Measurements from ENCODE around the gene SORCS3.

Gene SORCS3

DNA sequence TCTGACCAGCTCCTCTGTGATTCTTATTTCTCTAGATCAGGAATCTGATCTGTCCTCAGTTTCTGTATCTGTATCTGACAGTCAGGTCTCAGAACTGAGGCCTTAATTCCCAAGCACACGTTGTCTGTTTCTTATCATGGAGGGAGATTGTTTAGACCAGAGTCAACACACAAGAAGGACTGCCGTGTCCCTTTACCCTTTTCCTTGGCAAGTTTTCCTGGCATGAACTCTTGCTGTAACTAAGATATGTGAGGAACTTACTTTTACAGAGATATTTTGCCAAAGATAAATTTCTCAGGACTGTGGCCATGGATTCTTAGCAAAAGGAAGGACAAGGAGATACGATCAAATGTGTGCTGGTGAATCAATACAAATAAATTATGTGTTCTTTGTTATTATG lies 181.0 kb downstream of the SORCS3 start:
- TF ChIP-seq, protein P1, sequence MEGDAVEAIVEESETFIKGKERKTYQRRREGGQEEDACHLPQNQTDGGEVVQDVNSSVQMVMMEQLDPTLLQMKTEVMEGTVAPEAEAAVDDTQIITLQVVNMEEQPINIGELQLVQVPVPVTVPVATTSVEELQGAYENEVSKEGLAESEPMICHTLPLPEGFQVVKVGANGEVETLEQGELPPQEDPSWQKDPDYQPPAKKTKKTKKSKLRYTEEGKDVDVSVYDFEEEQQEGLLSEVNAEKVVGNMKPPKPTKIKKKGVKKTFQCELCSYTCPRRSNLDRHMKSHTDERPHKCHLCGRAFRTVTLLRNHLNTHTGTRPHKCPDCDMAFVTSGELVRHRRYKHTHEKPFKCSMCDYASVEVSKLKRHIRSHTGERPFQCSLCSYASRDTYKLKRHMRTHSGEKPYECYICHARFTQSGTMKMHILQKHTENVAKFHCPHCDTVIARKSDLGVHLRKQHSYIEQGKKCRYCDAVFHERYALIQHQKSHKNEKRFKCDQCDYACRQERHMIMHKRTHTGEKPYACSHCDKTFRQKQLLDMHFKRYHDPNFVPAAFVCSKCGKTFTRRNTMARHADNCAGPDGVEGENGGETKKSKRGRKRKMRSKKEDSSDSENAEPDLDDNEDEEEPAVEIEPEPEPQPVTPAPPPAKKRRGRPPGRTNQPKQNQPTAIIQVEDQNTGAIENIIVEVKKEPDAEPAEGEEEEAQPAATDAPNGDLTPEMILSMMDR (IDR thresholded peaks at IDR 0.05; ENCODE audit: low read depth, low read length, missing control alignments): no peak
- no peak for DNase-seq (ENCODE audit: extremely low read depth, low read depth)
- H3K4me3 ChIP-seq (replicated peaks; ENCODE audit: low read depth, low read length): no peak overlapping the region

DNA sequence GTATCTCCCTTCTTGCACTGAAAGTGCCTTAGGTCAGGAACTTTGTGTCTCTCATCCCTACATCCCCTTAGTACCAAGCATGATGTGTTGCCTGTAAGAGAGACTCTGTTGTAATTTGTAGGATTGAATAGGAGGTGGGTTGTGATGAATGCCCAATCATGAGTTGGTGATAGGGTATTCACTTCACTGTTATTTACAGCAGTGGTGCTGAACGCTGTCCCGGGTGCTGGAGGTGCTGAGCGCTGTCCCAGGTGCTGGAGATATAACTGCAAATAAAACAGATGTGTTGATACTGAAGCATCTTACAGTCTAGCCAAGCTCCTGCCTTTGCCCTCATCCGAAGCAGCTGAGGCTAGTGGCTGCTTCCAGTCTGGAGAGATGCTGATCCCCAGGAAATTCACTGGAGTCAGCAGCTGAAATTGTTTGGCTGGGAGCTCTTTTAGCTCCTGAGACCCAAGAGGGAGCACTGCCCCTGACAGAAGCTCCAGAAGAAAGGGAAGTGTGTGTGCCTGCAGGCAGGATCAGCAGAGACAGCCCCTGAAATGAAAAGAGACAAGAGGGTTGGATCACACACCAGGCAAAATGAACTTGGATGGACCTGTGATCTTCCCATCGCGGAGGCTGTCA lies 183.4 kb downstream of the SORCS3 start:
- DNase-seq (ENCODE audit: extremely low read depth, low read depth): peak; percentile 5
- TF ChIP-seq, protein P1 (IDR thresholded peaks at IDR 0.05; ENCODE audit: low read depth, low read length, missing control alignments): no peak
- H3K4me3 ChIP-seq (replicated peaks; ENCODE audit: low read depth, low read length): no peak overlapping the region

DNA sequence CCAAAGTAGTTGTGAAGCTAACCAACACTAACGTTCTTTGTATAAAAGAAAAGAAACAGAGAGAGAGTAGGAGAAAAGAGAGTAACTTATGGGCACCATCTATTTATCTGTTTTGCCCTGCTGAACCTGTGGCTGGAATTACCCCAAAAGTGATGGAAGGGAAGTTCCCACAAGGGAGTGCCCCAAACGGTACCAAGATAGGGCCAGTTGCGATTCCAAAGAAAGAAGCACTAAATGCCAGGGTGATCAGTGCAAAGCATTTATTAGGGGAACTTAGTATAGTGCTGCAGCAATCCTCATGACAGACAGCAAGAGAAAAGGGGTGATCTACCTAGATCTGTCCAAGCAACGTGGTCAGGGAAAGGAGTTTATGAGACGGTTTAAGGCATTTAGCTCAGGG lies 190.2 kb downstream of the SORCS3 start:
- H3K4me3 ChIP-seq (replicated peaks; ENCODE audit: low read depth, low read length): no peak overlapping the region
- TF ChIP-seq, protein P1 (IDR thresholded peaks at IDR 0.05; ENCODE audit: low read depth, low read length, missing control alignments): no peak
- no peak for DNase-seq (ENCODE audit: extremely low read depth, low read depth)

DNA sequence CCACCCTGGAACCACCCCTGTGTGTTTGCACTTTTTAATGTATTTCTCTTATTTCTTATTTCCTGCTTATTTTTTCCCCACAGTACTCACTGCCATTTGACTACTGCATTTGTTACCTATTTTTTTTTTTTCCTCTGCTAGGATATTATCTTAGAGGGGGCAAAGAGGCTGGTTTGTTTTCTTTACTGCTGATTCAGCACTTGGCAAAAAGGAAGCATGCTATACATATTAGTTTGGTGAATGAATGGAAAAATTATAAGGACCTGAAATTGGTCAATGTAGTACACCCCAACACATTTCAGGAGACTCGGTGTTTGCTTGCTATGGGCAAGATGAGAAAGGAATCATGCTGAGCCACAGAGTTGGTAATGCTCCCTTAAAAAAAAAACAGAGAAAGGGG lies 193.5 kb downstream of the SORCS3 start:
- no peak for DNase-seq (ENCODE audit: extremely low read depth, low read depth)
- H3K4me3 ChIP-seq (replicated peaks; ENCODE audit: low read depth, low read length): no peak overlapping the region
- TF ChIP-seq, protein P1 (IDR thresholded peaks at IDR 0.05; ENCODE audit: low read depth, low read length, missing control alignments): no peak

DNA sequence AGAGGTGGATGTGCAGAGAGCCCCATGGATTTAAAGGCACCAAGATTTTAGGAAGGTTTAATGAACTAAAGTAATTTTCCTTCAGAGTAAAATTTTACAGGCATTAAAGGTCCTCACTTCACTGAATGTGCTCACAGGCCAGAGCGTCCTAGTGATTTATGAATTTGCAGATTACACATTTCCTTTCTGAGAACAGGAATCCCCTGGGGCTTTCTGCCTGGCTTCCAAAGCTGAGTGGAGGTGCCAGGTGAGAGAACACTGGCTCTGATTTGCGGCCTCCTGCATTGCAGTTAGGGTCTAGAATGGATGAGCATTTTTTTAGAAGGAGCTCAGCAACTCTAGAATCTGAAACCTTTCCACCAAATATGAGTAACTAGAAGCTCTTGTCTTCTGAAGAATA lies 194.3 kb downstream of the SORCS3 start:
- TF ChIP-seq, protein P1 (IDR thresholded peaks at IDR 0.05; ENCODE audit: low read depth, low read length, missing control alignments): no peak
- DNase-seq (ENCODE audit: extremely low read depth, low read depth): no peak
- no peak overlapping the region for H3K4me3 ChIP-seq (replicated peaks; ENCODE audit: low read depth, low read length)

DNA sequence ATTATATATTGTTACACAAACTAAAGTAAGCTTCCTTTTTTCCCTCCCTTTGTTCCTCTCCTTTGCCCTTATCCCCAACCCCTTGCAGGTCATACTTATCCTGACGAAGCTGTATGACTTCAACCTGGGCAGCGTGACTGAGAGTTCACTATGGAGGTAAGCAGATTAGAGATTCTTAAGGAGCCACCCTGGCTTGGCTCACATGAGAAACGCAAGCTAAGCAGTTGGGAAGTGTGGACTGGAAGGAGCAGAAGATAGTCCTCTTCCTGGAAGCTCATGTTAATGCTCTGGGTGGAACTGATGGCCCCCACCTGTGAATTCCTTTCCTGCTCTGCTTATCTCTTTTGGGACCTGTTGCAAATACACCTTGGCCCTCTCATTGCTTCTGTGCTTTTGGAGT lies 201.6 kb downstream of the SORCS3 start:
- TF ChIP-seq, protein P1 (IDR thresholded peaks at IDR 0.05; ENCODE audit: low read depth, low read length, missing control alignments): no peak
- no peak overlapping the region for H3K4me3 ChIP-seq (replicated peaks; ENCODE audit: low read depth, low read length)
- no peak for DNase-seq (ENCODE audit: extremely low read depth, low read depth)

DNA sequence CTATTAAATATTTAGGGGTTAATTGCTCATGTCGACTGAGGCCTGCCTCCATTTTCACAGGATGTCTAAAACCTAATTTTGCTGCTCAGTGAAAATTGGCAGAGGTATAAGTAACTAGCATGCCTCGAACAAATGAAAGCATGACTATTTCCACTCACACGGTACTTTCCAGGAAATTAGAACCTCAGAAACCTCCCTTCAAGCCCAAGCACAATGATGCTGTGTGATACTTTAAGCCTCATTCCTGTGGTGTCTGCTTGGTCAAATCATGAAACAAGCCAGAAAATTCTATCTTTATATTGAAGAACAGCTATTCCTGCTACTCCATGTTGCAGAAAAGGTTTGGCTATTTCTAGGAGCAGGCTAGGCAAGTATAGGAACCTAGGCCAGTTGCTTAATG lies 203.0 kb downstream of the SORCS3 start:
- TF ChIP-seq, protein P1 (IDR thresholded peaks at IDR 0.05; ENCODE audit: low read depth, low read length, missing control alignments): no peak
- no peak for DNase-seq (ENCODE audit: extremely low read depth, low read depth)
- no peak overlapping the region for H3K4me3 ChIP-seq (replicated peaks; ENCODE audit: low read depth, low read length)

All from HFF-Myc (cell line).